NOMO-1 treated with DMSO at 0.1 percent for 48 hours (cell line): ENCODE results near the gene RASAL2.
A peak's percentile ranks its signal among the peaks of the same experiment; 100 is the strongest.
"Not testable (repeated sequence)": the region's sequence is repeated elsewhere in the genome, so short reads cannot be mapped to it uniquely, and the experiment has no call there.

Source experiments
- DNase-seq: peaks from one replicate; lab custom pipeline; 2025; ENCODE audit not compliant: unreplicated experiment; lab: John Stamatoyannopoulos, UW

Gene RASAL2

GRCh38 chr1:178330848-178331497 is 237.1 kb downstream of the RASAL2 start:
- no peak for DNase-seq

GRCh38 chr1:178335426-178335825 is 241.5 kb downstream of the RASAL2 start:
- no peak for DNase-seq

GRCh38 chr1:178337091-178337706 is 243.3 kb downstream of the RASAL2 start:
- peak; percentile 52 for DNase-seq

GRCh38 chr1:178339834-178340233 is 245.9 kb downstream of the RASAL2 start:
- no peak for DNase-seq

- no peak for DNase-seq
Observed at GRCh38 chr1:178341261-178341956, 247.5 kb downstream of the RASAL2 start.

GRCh38 chr1:178342745-178343144 is 248.8 kb downstream of the RASAL2 start:
- DNase-seq = no peak

- DNase-seq = peak; percentile 92
Observed at GRCh38 chr1:178344513-178345091, 250.7 kb downstream of the RASAL2 start.

GRCh38 chr1:178345238-178345637 is 251.3 kb downstream of the RASAL2 start:
- DNase-seq = no peak

- no peak for DNase-seq
Observed at GRCh38 chr1:178345807-178346206, 251.9 kb downstream of the RASAL2 start.

- no peak for DNase-seq
Observed at GRCh38 chr1:178349801-178350200, 255.9 kb downstream of the RASAL2 start.

- DNase-seq = not testable (repeated sequence)
Observed at GRCh38 chr1:178351911-178352310, 258.0 kb downstream of the RASAL2 start.

GRCh38 chr1:178352790-178353416 is 259.0 kb downstream of the RASAL2 start:
- DNase-seq = no peak

- no peak for DNase-seq
Observed at GRCh38 chr1:178353524-178353923, 259.6 kb downstream of the RASAL2 start.

- DNase-seq = no peak
Observed at GRCh38 chr1:178354816-178355215, 260.9 kb downstream of the RASAL2 start.

GRCh38 chr1:178356299-178356698 is 262.4 kb downstream of the RASAL2 start:
- DNase-seq = no peak

- no peak for DNase-seq
Observed at GRCh38 chr1:178358456-178358855, 264.6 kb downstream of the RASAL2 start.

- no peak for DNase-seq
Observed at GRCh38 chr1:178360421-178360820, 266.5 kb downstream of the RASAL2 start.

GRCh38 chr1:178361847-178362246 is 267.9 kb downstream of the RASAL2 start:
- no peak for DNase-seq

GRCh38 chr1:178362747-178363146 is 268.8 kb downstream of the RASAL2 start:
- DNase-seq = no peak

- no peak for DNase-seq
Observed at GRCh38 chr1:178364782-178365181, 270.9 kb downstream of the RASAL2 start.

- no peak for DNase-seq
Observed at GRCh38 chr1:178367151-178367550, 273.2 kb downstream of the RASAL2 start.
